Fibroblast of skin of right biceps (primary cell): Measurements from ENCODE around the gene RPS2.

Source experiments
- DNase-seq: peaks from one replicate; pipeline ENCODE4 v3.0.0-alpha.2; 2013

RPS2 gene

DNA sequence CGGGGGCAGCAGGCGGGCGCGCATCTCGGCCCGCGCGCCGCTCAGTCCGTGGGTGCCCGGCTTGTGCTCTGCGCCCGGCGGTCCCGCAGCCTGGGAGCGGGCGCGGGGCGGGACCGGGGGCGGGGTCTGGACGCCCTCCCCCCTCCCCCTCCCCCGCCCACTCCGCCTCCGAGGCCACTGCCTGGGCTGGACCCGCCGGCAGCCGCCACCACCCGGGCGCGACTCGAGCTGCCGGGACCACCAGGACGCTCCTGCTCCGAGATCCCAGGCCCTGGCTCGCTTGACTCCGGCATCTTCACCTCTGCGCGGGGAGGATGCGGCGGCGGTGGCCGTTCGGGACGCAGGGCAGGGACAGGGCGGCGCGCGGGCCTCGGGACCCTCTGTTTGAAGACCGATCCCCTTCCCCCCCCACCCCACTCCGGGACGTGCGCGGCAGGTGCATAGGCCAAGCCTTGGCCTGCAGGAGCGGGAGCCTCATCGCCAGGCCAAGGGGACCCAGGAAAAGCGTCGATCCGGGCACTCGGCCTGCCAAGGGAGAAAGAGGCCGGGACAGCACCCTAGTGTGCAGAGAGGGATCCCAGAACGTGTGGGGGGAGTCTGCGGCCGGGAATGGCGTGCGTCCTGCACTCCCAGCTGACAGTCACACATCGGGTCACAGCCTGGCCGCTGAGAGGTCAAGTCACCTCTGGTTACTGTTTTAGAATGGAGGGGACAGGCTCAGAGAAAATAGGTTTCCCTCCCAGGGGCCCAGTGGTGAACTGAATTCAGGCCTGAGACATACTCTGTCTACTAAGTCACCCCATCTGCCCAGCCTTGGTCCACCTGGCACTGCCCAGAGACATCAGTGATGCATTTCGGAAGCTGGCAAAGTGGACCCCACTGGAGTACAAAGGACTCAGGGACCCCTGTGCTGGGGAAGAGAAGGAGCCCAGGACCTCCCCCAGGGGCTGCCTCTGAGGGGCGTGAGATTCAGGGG lies 46.0 kb downstream of the RPS2 start, which contains the start of gene HS3ST6:
HS3ST6 (minus strand) TSS at position 65 of the 976 bp plus-strand sequence. CDS start 92 bp downstream, outside the sequence.
- no peak for DNase-seq

DNA sequence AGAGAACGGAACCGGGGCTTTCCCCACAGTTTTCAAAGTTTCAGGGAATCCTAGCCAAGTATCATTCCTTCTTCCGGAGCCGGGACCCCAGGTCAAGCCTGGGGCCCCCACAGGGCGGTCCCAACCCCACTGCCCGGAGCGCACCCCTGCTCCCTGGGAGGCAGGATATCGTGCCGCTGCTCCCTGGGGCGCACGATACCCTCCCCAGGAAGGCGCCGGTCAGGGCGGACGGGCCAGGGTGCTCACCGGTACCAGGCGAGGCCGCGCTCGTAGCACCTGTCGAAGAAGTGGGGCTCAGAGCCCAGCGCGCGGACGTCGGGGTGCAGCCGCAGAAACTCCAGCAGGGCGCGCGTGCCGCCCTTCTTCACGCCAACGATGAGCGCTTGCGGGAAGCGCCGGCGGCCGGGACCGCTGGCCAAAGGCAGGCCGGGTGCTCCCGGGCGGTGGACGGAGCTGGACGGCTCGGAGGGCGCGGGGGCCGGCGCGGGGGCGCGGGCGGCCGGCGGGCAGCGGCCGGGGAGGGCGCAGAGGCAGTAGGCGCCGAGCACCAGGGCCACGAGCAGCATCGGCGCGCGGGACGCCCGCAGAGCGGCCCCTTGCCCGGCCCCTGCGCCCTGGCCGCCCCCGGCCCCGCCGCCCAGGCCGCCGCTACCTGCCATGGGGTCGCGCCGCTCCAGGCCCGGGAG lies 46.8 kb downstream of the RPS2 start:
- DNase-seq: no peak

DNA sequence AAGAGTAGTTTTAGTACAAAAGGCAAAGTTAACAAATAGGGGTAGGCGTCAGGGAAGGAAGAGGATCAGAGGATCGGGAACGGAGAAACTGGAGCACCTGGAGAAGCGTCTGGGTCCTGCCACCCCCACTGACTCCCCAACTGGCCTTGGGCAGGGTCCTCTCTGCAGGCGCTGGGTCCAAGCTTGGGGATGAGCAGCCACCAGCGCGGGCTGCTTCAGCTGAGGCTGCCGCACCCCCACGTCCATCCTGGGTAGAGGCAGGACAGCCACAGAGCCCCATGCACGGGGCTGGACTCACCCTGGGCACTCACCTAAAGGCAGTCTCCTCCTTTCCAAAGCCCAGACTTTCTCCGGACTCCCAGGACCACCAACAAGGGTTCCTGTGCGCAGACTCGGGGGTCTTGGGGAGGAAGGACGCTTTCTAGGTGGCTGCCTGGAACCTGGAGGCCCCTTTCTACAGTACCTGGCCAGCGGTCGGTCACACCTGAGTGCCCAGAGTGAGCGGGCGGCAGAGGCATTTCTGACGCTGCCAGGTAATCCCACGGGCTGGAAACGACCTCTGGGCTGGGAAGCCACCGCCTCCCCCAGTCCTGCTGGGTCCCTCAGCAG lies 47.5 kb downstream of the RPS2 start:
- no peak for DNase-seq

GRCh38 chr16:1916640-1916990 lies 48.0 kb downstream of the RPS2 start:
- no peak for DNase-seq

DNA sequence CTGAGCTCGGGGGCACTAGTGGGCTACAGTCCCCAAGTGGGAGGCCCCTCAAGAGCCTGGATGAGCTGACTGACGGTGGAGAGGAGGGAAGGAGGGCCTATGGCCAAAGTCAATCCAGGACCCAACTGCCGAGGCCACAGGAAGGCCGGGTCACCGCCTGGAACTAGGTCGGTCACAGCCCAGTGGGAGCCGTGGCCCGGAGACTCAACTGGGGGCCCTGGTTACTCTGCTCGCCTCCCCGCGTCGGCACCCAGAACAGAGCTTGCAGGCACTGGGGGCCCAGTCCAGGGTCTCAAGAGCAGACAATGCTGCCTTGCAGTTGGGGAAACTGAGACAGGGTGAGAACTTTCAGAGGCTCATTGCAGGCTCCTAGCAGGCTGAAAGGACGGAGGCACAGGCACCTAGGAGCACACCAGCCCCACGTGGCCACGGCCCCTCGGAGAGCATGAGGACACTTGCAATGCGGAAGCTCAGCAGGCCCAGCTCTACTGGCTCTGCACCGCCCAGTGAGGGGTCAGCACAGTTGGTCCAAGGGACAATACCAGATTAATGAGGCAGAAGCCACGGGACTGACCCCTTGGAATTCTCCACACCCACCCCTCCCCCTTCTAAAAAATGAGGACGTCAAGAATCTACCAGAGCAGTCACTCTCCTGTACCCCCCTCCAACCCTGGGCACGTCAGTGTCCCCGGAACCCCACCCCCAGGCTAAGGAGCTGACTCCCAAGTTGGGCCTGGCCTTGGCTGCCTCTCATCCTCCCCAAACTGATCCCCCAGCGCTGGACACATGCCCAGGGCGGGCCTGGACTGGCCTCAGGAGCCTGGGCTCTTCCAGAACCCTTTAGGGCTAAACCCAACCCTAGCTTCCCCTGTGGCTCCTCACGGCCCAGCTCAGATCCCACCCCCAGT lies 48.6 kb downstream of the RPS2 start:
- DNase-seq: no peak

DNA sequence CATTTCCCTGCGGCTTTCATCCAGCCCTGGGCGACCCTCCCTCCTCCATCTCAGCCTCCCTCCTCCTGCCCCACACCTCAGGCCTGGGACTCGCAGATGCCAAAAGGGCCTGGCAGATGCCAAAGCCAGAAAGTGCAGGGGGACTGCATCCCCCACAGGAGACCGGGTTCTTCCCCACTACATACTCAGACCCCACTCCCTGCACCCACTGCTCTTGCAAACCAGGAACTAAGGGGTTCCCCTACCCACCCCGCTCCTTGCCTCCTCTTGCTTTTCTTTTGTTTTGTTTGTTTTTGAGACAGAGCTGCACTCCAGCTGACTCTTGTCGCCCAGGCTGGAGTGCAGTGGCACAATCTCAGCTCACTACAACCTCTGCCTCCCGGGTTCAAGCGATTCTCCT lies 49.6 kb downstream of the RPS2 start:
- DNase-seq: no peak

DNA sequence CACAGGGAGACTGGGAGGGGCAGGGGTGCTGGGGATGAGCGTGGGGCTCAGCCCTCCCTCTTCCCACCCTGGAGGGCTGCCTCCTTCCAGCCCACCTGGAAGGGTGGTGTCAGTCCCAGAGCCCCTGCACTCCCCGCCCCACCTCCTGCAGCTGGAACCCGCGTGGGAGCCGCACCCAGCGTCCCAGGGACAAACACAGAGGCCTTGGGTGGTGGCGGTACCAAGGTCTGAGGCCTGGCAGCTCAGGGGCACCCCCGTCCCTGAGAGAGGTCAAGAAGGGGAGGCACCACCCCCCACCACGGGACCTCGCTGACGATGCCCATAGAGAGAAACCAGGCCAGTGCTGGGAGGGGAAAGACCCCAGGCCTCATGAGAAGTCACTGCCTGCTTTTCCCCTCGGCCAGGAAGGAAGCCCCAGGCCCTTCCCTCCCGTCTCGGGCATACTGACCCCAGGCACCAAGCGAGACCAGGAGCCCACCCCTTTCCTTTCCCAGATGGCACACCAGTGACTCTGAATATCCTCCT lies 50.5 kb downstream of the RPS2 start:
- DNase-seq: no peak

GRCh38 chr16:1913327-1914083 lies 51.1 kb downstream of the RPS2 start:
- DNase-seq: no peak

- no peak for DNase-seq
These were observed 52.4 kb downstream of the RPS2 start for GRCh38 chr16:1912215-1912543.
